ENCODE results near the gene PON1. TPM values are rescaled to one million over a fixed set of nuclear protein-coding genes. Genes with fewer than 3 reads are reported as not detected.

The PON1 gene
- not detected in 2 replicates for total RNA-seq

GRCh38 chr7:95324431-95324830 lies at the start of gene PON1:
TSS of gene PON1 (minus strand) at chr7:95324532. CDS start at chr7:95324475, 57 bp downstream.
- intact Hi-C loops (cut with micrococcal nuclease): no loop called here
- Mint-ChIP-seq H3K27ac (no peak within 1 kb of the TSS), H3K36me3 (ENCODE audit: low read depth) (no peaks in the 10 kb centered on the region), H3K27me3 (peaks cover 21% of the 10 kb centered on the region), H3K4me3 (no peak within 1 kb of the TSS), H3K9me3 (no peaks in the 10 kb centered on the region), H3K4me1 (peaks cover 4% of the 10 kb centered on the region)
- POLR2A ChIA-PET: no interaction called here
- TF ChIP-seq, protein P1, sequence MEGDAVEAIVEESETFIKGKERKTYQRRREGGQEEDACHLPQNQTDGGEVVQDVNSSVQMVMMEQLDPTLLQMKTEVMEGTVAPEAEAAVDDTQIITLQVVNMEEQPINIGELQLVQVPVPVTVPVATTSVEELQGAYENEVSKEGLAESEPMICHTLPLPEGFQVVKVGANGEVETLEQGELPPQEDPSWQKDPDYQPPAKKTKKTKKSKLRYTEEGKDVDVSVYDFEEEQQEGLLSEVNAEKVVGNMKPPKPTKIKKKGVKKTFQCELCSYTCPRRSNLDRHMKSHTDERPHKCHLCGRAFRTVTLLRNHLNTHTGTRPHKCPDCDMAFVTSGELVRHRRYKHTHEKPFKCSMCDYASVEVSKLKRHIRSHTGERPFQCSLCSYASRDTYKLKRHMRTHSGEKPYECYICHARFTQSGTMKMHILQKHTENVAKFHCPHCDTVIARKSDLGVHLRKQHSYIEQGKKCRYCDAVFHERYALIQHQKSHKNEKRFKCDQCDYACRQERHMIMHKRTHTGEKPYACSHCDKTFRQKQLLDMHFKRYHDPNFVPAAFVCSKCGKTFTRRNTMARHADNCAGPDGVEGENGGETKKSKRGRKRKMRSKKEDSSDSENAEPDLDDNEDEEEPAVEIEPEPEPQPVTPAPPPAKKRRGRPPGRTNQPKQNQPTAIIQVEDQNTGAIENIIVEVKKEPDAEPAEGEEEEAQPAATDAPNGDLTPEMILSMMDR (IDR thresholded peaks at IDR 0.05): no peak
- ATAC-seq (ENCODE audit: low read depth) (peak; percentile 47), DNase-seq (no peak)
- CTCF ChIA-PET: no interaction called here

DNA sequence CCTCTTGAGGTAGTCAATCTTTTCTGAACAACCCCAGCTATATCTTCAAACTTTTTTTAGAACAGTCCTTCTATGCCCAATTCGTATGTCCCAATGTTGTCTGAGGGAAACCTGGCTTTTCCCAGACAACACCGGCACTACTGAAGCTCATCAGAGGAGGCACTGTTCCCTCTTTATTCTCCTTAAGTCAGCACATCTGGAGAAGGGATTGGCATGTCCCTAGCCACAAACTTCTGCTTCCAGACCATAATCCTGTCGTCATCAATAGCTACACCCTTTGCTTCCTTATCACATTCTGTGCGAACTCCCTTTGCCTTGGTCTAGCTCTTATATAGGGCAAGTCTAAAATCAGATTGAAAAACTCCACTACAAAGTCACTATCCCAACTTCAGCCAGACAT lies 49.0 kb upstream of the PON1 start:
- POLR2A ChIA-PET: no interaction called here
- ATAC-seq (ENCODE audit: low read depth) (no peak), DNase-seq (no peak)
- H3K4me3 Mint-ChIP-seq: no peak overlapping the region
- no peaks in the 10 kb centered on the region for H3K36me3 Mint-ChIP-seq (ENCODE audit: low read depth)
- no peak overlapping the region for H3K27ac Mint-ChIP-seq
- H3K27me3 Mint-ChIP-seq: no peaks in the 10 kb centered on the region
- H3K9me3 Mint-ChIP-seq: no peaks in the 10 kb centered on the region
- intact Hi-C loops (cut with micrococcal nuclease): no loop called here
- TF ChIP-seq, protein P1 (IDR thresholded peaks at IDR 0.05): no peak
- CTCF ChIA-PET: no interaction called here
- H3K4me1 Mint-ChIP-seq: no peaks in the 10 kb centered on the region

DNA sequence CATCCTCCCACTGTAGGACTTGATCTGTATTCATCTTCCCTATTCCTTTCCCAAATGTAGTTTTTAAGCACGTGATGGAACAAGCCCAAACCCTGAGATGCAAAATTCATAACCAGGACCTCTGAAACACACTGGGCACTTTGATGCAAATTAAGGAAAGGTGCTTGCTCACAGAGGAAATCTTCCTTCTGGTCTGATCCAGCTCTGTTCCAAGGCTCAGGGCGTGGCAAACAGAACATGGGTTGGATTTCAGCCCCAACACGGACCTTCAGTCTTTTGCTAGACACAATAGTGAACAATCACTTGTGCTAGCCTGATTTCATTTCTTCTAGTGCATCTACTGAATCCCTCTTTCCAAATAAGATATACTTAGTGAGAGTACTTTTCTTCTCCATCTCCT lies 43.9 kb upstream of the PON1 start:
- CTCF ChIA-PET: no interaction called here
- POLR2A ChIA-PET: no interaction called here
- ATAC-seq (ENCODE audit: low read depth): no peak
- no peaks in the 10 kb centered on the region for H3K4me1 Mint-ChIP-seq
- TF ChIP-seq, protein P1 (IDR thresholded peaks at IDR 0.05): no peak
- no peak overlapping the region for H3K27ac Mint-ChIP-seq
- no peak overlapping the region for H3K4me3 Mint-ChIP-seq
- no peaks in the 10 kb centered on the region for H3K36me3 Mint-ChIP-seq (ENCODE audit: low read depth)
- DNase-seq: no peak
- intact Hi-C loops (cut with micrococcal nuclease): no loop called here
- H3K9me3 Mint-ChIP-seq: no peaks in the 10 kb centered on the region
- H3K27me3 Mint-ChIP-seq: no peaks in the 10 kb centered on the region

DNA sequence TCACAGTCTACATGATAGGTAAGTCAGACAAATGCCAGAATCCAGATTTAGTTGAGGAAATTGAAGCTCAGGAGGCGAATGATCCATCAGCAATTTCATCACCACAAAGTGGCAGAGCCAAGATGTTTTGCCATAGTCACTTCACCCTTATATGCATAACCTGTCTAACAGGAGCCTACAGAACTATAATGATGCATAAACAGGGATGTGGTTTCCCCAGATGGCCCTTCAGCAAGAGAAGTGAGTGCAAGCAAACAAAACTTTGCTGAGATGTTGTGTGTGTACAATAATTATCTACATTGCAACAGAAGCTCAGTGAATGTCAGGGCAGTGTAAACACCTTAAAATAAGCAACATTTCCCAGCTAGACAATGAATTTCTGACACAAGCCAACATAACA lies 43.3 kb upstream of the PON1 start:
- TF ChIP-seq, protein P1 (IDR thresholded peaks at IDR 0.05): no peak
- H3K4me3 Mint-ChIP-seq: no peak overlapping the region
- no peaks in the 10 kb centered on the region for H3K27me3 Mint-ChIP-seq
- no peaks in the 10 kb centered on the region for H3K9me3 Mint-ChIP-seq
- ChIA-PET CTCF (no interaction called here), POLR2A (no interaction called here)
- no peaks in the 10 kb centered on the region for H3K36me3 Mint-ChIP-seq (ENCODE audit: low read depth)
- DNase-seq (no peak), ATAC-seq (ENCODE audit: low read depth) (no peak)
- H3K4me1 Mint-ChIP-seq: no peaks in the 10 kb centered on the region
- no peak overlapping the region for H3K27ac Mint-ChIP-seq
- intact Hi-C loops (cut with micrococcal nuclease): no loop called here

- DNase-seq: no peak
- intact Hi-C loops (cut with micrococcal nuclease): no loop called here
- no peak for ATAC-seq (ENCODE audit: low read depth)
- Mint-ChIP-seq H3K27me3 (peaks cover 4% of the 10 kb centered on the region), H3K27ac (no peak overlapping the region), H3K4me1 (no peaks in the 10 kb centered on the region), H3K4me3 (no peak overlapping the region), H3K9me3 (no peaks in the 10 kb centered on the region), H3K36me3 (ENCODE audit: low read depth) (no peaks in the 10 kb centered on the region)
- ChIA-PET CTCF (no interaction called here), POLR2A (no interaction called here)
- TF ChIP-seq, protein P1 (IDR thresholded peaks at IDR 0.05): no peak
Measured at GRCh38 chr7:95365151-95365550, 40.8 kb upstream of the PON1 start.
